Stomach (tissue), 4 donors: Measurements from ENCODE around the gene MAP9.

Experiments
- CTCF ChIP-seq, 7 experiments: fragments of 450-650 bp in 4 of 7; fragments of 200-600 bp in 3 of 7; sonication (generic) in 3 of 7; IDR thresholded peaks; one replicate each; pipeline ENCODE4 v1.5.1; 2016 to 2019; ENCODE audit warnings: antibody characterized with exemption in 7 of 7, control low read depth in 2 of 7, mild to moderate bottlenecking in 1 of 7
- POLR2A ChIP-seq, 4 donors: fragments of 450-650 bp; IDR thresholded peaks; one replicate each; pipeline ENCODE4 v1.6.1; 2016; ENCODE audit warnings: antibody characterized with exemption in 4 of 4, control low read depth in 2 of 4, mild to moderate bottlenecking in 1 of 4, moderate library complexity in 1 of 4

- TF ChIP-seq CTCF (IDR thresholded peaks at IDR 0.05) = no peak
- TF ChIP-seq POLR2A (IDR thresholded peaks at IDR 0.05) = no peak
These were observed 46.9 kb upstream of the MAP9 start for GRCh38 chr4:155423671-155424070.
